Measurements from ENCODE around the gene TSR1.

TSR1 gene

GRCh38 chr17:2366747-2367494, 30.7 kb upstream of the TSR1 start:
- DNase-seq: no peak
- H3K36me3 ChIP-seq (replicated peaks): peaks cover 2% of the 10 kb centered on the region
- no peak overlapping the region for H3K4me3 ChIP-seq (ENCODE audit: low read depth, low read length)
- TF ChIP-seq, protein P1, sequence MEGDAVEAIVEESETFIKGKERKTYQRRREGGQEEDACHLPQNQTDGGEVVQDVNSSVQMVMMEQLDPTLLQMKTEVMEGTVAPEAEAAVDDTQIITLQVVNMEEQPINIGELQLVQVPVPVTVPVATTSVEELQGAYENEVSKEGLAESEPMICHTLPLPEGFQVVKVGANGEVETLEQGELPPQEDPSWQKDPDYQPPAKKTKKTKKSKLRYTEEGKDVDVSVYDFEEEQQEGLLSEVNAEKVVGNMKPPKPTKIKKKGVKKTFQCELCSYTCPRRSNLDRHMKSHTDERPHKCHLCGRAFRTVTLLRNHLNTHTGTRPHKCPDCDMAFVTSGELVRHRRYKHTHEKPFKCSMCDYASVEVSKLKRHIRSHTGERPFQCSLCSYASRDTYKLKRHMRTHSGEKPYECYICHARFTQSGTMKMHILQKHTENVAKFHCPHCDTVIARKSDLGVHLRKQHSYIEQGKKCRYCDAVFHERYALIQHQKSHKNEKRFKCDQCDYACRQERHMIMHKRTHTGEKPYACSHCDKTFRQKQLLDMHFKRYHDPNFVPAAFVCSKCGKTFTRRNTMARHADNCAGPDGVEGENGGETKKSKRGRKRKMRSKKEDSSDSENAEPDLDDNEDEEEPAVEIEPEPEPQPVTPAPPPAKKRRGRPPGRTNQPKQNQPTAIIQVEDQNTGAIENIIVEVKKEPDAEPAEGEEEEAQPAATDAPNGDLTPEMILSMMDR (IDR thresholded peaks at IDR 0.05; ENCODE audit: low read depth, low read length, missing control alignments): peak; percentile 63
- in situ Hi-C loops (cut with HindIII; ENCODE audit: low pct_ligation_motif_present, low sequenced_read_pairs): no loop called here
- H3K27ac ChIP-seq: no peak overlapping the region
- H3K27me3 ChIP-seq (replicated peaks): no peaks in the 10 kb centered on the region

DNA sequence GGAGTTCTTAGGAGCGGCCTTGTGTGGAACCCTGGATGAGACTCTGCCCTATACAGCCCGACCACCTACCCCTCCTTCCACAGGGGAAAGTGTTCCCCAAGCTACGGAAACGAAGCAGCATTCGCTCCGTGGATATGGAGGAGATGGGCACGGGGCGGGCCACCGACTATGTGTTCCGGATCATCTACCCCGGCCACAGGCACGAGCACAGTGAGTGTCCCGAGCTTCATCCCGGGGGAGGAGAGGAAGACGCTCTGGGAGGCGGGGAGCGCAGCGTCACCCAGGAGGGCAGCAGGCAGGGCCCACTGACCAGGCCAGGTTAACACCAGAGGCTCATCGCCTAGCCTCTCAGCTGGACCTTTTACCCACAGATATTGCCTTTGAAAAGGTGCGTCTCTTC, 28.9 kb upstream of the TSR1 start:
- no peak overlapping the region for H3K4me3 ChIP-seq (ENCODE audit: low read depth, low read length)
- peaks cover 2% of the 10 kb centered on the region for H3K36me3 ChIP-seq (replicated peaks)
- in situ Hi-C loops (cut with HindIII; ENCODE audit: low pct_ligation_motif_present, low sequenced_read_pairs): no loop called here
- no peak overlapping the region for H3K27ac ChIP-seq
- TF ChIP-seq, protein P1 (IDR thresholded peaks at IDR 0.05; ENCODE audit: low read depth, low read length, missing control alignments): no peak
- H3K27me3 ChIP-seq (replicated peaks): no peaks in the 10 kb centered on the region
- no peak for DNase-seq

DNA sequence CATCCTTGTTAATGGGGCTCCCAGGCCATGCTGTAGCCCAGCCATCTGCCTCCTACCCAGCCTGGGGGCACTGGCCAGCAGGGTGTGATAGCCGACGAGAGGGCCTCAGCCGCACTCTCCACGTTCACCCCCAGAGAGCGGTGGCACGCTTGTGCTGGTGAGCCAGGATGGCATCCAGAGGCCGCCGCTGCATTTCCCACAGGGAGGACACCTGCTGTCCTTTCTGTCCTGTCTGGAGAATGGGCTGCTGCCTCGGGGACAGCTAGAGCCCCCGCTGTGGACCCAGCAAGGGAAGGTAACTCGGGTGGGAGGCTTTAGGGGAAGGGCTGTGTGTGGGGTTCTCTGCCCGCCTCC, 28.5 kb upstream of the TSR1 start:
- no peak overlapping the region for H3K27ac ChIP-seq
- TF ChIP-seq, protein P1 (IDR thresholded peaks at IDR 0.05; ENCODE audit: low read depth, low read length, missing control alignments): no peak
- DNase-seq: no peak
- H3K27me3 ChIP-seq (replicated peaks): no peaks in the 10 kb centered on the region
- in situ Hi-C loops (cut with HindIII; ENCODE audit: low pct_ligation_motif_present, low sequenced_read_pairs): no loop called here
- peaks cover 2% of the 10 kb centered on the region for H3K36me3 ChIP-seq (replicated peaks)
- H3K4me3 ChIP-seq (ENCODE audit: low read depth, low read length): no peak overlapping the region

DNA sequence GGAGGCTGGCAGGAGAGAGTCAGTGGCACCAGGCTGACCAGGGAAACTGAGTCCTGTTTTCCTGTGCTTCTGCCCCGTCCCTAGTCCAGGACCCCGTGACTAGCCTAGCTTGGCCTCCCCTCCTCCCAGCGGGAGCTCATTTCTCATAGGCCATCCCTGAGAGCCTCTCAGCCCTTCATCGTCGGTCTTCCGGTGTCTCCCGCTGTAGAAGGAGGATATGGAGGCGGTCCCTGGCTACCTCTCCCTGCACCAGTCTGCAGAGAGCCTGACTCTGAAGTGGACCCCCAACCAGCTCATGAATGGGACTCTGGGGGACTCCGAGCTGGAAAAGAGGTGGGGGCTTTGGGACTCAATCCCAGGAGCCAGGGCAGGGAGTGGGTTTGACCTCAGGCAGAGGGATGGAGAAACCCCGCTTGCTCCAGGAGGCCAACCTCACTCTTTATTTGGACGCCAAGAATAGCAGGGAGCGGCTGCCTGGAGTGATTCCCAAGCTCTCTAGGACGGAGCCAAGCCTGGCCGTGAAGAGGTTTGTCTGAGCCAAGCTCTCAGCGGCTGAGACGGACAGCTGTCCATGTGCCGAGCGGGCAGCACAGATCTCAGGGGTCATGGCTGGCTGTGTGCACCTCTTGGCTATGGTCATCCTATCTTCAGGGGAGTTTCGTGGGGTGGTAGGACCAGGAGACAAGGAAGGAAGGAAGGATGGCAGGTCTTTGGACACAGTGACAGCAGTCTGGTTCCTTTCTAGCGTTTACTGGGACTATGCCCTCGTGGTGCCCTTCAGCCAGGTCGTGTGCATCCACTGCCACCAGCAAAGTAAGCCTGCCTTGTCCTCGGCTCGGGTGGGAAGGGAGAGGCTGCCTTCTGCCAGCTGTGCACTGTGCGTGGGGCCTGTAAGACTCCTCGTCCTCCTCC, 27.9 kb upstream of the TSR1 start:
- in situ Hi-C loops (cut with HindIII; ENCODE audit: low pct_ligation_motif_present, low sequenced_read_pairs): no loop called here
- H3K36me3 ChIP-seq (replicated peaks): peaks cover 2% of the 10 kb centered on the region
- TF ChIP-seq, protein P1 (IDR thresholded peaks at IDR 0.05; ENCODE audit: low read depth, low read length, missing control alignments): no peak

DNA sequence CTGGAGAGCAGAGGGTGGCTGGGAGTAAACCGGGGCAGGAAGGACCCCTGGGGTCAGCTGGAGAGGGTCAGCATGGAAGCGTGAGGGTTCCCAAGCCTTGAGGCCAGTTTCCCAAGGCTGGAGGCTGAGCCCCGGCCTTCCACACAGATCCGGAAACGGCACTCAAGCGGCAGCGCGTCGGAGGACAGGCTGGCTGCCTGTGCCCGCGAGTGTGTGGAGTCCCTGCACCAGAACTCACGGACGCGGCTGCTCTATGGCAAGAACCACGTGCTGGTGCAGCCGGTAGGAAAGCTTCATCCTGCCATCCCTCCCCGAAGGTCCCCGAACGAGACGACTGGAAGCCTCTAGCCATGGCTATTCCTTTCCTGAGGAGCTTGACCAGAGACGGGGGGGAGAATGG, 27.1 kb upstream of the TSR1 start:
- H3K36me3 ChIP-seq (replicated peaks): peaks cover 2% of the 10 kb centered on the region
- H3K4me3 ChIP-seq (ENCODE audit: low read depth, low read length): no peak overlapping the region
- in situ Hi-C loops (cut with HindIII; ENCODE audit: low pct_ligation_motif_present, low sequenced_read_pairs): no loop called here
- H3K27ac ChIP-seq: no peak overlapping the region
- H3K27me3 ChIP-seq (replicated peaks): no peaks in the 10 kb centered on the region
- TF ChIP-seq, protein P1 (IDR thresholded peaks at IDR 0.05; ENCODE audit: low read depth, low read length, missing control alignments): no peak
- no peak for DNase-seq

More for the DNA sequence above, 27.9 kb upstream of the TSR1 start:
- Histone ChIP-seq H3K27me3 (replicated peaks) (no peaks in the 10 kb centered on the region), H3K4me3 (ENCODE audit: low read depth, low read length) (no peak overlapping the region), H3K27ac (no peak overlapping the region)
- no peak for DNase-seq

All from brain microvascular endothelial cell (primary cell).